GM19351 (cell line): ENCODE measurements around the gene LPCAT3.
"Not testable (repeated sequence)": the region's sequence is repeated elsewhere in the genome, so short reads cannot be mapped to it uniquely, and the experiment has no call there.

Experiments
- ATAC-seq: cut with Tn5 transposase; IDR thresholded peaks from one replicate; pipeline ENCODE4 v1.9.1; 2021; ENCODE audit warnings: mild to moderate bottlenecking, moderate library complexity; ENCODE audit not compliant: unreplicated experiment

LPCAT3 gene

DNA sequence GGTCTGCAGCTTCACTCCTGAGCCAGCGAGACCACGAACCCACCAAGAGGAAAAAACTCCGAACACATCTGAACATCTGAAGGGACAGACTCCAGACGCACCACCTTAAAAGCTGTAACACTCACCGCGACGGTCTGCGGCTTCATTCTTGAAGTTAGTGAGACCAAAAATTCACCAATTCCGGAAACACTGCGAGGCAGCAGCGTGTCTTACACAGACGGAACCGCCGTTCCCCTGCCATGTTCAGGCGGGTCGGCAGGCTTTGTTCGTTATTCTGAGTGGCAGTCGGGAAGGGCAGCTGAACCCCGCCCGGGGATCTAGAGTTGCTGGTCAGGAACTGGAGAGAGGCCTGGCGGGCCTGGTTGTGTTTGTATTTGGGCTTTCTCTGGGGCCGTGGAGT lies 20.3 kb upstream of the LPCAT3 start:
- no peak for ATAC-seq

DNA sequence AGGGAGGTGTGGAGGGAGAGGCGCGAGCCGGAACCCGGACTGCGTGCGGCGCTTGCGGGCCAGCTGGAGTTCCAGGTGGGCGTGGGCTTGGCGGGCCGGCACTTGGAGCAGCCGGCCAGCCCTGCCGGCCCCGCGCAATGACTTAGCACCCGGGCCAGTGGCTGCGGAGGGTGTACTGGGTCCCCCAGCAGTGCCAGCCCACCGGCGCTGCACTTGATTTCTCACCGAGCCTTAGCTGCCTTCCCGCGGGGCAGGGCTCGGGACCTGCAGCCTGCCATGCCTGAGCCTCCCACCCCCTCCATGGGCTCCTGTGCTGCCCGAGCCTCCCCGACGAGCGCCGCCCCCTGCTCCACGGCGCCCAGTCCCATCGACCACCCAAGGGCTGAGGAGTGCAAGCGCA lies 19.1 kb upstream of the LPCAT3 start:
- ATAC-seq = not testable (repeated sequence)

GRCh38 chr12:7035463-7035862 lies 17.2 kb upstream of the LPCAT3 start:
- no peak for ATAC-seq

- ATAC-seq = no peak
Observed at GRCh38 chr12:7034464-7034863, 16.2 kb upstream of the LPCAT3 start.

DNA sequence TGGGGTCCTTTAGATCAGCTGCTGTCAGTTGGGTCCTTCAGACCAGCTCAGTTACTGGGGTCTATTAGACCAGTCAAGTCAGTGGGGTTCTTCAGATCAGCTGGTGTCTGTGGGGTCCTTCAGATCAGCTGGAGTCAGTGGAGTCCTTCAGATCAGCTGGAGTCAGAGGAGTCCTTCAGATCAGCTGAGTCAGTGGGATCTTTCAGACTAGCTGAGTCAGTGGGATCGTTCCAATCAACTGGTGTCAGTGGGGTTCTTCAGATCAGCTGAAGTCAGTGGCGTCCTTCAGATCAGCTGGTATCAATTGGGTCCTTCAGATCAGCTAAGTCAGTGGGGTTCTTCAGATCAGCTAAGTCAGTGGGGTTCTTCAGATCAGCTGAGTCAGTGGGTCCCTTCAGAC lies 14.7 kb upstream of the LPCAT3 start:
- ATAC-seq = no peak

DNA sequence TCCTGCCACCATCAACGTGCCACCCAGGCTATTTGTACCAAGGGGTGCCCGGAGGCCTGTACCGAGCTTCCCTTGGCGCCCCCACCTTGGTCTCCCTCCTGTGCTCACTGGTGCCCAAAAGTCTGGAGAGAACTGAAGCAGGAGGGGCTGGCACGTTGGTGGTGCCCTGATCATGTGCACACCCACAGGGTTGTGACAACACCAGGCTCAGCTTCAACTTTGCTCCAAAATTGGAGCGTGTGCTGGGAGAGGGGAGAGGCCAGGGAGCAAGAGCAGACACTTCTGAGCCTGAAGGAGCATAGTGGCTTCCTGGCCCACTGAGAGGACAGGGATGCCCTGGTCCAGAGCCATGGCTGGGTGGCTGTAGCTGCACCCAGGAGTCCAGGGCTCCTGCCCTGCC lies 13.0 kb upstream of the LPCAT3 start:
- no peak for ATAC-seq

- no peak for ATAC-seq
Observed at GRCh38 chr12:7026854-7027253, 8.6 kb upstream of the LPCAT3 start.

DNA sequence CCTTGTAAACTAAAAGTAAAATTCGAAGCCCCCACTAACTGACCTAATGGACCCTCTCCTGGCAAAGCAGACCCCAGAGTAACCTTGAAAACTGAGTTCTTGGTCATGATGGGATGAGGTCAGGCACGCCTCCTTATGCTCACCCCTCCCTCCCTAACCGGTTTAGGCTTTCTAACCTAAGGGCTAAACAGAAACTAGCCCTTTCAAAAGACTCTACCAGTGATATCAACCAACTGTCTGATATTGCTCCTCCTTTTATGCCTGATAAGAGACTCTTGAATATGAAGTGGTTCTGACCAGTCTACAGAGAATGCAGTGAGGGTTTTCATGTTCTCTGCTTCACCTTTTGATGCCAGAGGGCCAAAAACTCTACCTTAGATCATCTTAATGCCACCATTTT lies 4.8 kb upstream of the LPCAT3 start:
- no peak for ATAC-seq

DNA sequence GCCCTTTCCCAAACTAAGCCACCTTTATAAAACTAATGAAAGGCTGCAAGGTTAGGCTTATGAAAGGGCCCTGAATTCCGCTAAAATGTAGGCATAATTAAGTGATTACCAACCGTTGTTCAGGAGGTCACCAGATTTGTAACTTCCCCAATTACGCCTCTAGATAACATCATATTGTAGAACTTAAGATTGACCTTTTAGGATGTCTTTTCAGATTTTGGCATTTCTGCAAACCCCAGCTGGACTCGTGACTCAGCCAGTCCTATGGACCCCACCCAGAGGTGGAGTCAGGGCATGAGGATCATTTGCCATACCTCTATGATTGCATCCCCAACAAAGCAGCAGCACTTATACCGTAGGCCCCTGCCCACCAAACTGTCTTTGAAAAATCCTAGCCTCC lies 3.7 kb upstream of the LPCAT3 start:
- ATAC-seq = no peak

- no peak for ATAC-seq
Observed at GRCh38 chr12:7019043-7019569, 830 bp upstream of the LPCAT3 start.

- ATAC-seq = peak; percentile 35
Observed at GRCh38 chr12:7017870-7018349, 366 bp downstream of the LPCAT3 start.

DNA sequence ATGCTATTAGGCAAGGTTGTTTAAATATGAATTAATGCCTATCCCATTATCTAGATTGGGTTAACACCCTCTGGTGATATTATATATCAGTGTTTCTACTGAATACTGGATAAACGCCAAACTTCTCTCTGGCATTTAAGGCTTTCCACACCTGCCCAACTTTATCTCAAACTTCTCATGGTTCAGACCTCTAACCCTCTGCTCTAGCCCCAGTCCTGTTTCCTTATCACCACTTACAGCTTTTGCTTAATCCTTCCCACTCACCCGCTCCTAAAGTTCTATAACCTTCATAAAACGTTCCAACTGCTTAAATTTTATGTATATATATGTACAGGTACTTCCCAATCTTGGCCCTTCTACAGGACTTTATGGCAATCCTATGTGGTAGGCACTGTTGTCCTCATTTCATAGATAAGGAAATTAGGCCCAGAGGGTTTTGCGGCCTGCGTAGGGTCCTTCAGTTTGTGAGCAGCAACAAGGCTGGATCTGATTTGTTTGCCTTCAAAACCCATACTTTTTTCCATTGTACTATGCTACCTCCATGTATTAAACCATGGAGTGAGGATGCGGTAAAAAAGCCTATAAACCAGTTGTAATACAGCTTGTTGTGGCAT lies 1.2 kb downstream of the LPCAT3 start:
- ATAC-seq = no peak

DNA sequence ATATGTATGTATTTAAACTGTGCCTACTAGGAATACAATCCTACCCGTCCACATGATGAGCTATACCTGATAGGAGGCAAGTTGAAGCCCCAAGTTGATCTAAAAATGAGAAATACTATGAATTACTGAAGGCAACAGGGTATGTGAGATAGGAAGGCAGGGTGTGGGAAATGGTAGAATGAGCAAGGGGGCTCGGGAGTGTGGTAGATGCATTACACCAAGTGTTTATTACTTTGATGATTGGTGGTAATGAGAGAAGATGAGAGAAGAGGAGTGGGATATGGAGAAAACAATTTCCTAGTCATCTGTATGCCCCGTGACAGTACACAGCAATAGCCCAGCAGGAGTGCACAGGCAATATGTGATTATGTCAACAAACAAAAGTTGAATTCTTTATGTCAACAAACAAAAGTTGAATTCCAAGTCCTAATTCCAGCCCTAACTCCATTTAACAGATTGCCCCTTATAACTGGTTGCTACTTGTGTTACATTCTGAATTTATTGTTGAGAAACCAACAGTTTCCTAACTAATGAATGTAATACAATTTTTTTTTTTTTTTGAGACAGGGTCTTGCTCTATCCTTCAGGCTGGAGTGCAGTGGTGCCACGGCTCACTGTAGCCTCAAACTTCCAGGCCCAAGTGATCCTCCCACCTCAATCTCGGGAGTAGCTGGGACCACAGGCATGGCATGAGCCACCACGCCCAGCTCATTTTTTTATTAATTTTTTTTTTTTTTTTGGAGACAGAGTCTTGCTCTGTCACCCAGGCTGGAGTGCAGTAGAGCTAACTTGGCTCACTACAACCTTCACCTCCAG lies 2.5 kb downstream of the LPCAT3 start:
- no peak for ATAC-seq

GRCh38 chr12:7013101-7013500 lies 5.2 kb downstream of the LPCAT3 start:
- ATAC-seq = no peak

DNA sequence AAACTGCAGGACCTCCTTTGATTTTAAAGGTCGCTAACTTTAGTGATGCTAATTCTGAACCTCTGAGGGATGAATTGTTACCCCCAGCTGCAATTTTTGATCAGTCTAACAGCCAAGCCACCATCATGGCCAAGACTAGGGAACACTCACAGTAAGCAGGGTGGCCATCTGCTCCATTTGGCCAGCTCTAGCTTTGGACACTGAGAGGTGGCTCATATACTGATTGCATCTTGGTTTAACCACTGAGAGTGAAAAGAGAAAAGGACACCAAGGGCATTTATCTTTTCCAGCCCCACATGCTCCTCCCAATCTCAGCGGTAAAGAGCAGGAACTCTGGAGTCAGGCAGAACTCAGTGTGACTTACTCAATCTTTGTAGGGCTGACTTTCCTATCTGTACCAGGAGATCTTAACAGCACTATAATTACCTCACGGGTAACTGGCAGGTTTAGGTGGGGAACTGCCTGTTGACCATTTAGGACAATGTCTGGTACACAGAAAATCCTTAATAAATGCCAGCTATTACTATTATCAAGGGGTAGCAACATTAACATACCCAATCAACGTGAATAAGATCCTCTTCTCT lies 6.2 kb downstream of the LPCAT3 start:
- no peak for ATAC-seq

DNA sequence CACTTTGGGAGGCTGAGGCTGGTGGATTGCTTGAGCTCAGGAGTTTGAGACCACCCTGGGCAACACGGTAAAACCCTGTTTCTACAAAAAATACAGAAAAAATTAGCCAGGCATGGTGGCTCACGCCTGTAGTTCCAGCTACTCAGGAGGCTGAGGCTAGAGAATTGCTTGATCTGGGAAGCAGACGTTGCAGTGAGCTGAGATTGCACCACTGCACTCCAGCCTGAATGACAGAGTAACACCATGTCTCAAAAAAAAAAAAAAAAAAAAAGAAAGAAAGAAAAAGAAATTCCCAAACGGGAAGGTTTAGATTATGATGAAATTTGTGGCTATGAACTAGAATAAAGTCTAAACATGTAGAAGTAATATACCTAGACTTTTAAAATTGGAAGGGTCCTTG lies 6.9 kb downstream of the LPCAT3 start:
- not testable (repeated sequence) for ATAC-seq

- ATAC-seq = no peak
Observed at GRCh38 chr12:7009512-7009911, 8.8 kb downstream of the LPCAT3 start.

- ATAC-seq = no peak
Observed at GRCh38 chr12:7008864-7009263, 9.4 kb downstream of the LPCAT3 start.

- ATAC-seq = no peak
Observed at GRCh38 chr12:7006639-7007038, 11.6 kb downstream of the LPCAT3 start.

DNA sequence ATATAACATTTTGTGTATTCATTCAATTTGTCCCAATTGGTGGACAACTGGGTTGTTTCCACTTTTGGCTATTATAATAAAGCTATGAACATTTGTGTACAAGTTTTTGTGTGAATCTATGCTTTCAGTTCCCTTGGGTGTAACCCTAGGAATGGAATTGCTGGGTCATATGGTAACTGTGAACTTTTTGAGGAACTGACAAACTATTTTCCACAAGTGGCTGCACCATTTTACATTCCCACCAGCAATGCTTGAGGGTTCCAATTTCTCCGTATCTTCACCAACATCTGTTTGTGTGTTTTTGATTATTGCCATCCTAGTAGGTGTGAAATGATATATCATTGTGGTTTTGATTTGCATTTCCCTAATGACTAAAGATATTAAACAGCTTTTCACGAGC lies 13.0 kb downstream of the LPCAT3 start:
- no peak for ATAC-seq

DNA sequence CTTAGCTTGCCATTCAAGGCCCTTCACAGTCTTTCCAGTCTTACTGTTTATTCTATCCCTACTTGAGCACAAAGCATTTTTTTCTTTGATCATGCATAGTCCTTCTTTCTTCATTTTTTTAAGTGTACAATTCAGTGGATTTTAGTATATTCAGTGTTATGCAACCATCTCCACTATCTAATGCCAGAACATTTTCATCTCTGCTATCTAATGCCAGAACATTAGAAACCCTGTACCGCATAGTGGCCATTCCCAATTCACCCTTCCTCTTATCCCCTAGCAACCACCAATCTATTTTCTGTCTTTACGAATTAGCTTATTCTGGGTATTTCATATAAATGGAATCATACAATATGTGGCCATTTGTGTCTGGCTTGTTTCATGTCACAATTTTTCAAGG lies 13.4 kb downstream of the LPCAT3 start:
- ATAC-seq = no peak

DNA sequence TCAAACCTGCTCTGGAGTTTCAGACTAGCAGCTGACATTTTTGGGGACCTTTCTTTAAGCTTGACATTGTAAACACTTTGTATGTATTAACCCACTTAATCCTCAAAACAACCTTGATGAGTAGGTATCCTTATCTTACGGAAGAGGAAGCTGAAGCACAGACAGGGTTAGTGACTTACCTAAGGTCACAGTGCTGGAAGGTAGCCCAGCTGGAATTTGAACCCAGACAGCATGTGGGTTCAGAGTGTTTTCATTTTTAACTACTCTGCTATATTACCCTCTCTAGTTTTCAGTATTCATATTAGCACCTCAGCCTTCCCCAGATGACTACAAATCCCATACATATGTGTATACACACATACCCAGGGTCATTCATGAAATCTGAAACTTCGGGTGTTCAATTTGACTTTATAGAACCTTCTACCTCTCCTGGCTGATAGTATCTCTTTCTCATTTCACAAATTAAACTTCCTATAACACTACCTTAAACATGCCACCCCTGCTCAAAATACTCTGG lies 13.9 kb downstream of the LPCAT3 start:
- no peak for ATAC-seq
